HL-60 (cell line): ENCODE measurements around the gene ORC2.
"Not testable (repeated sequence)": the region's sequence is repeated elsewhere in the genome, so short reads cannot be mapped to it uniquely, and the experiment has no call there.

Experiments used
- DNase-seq, 2 experiments: peaks; one replicate each; pipeline ENCODE4 v3.0.0-alpha.2; 2010 to 2020; ENCODE audit warnings: low read depth in 1 of 2, low spot score in 1 of 2
- H3K27ac ChIP-seq: fragments of 250-450 bp; sonication (Bioruptor Pico); replicated peaks from 2 replicates; pipeline ENCODE4 v1.5.1; 2020; ENCODE audit warnings: mild to moderate bottlenecking, moderate library complexity
- H3K27me3 ChIP-seq: fragments of 250-450 bp; sonication (Bioruptor Pico); 2 replicates; pipeline ENCODE4 v1.5.1; 2021; ENCODE audit warnings: mild to moderate bottlenecking, moderate library complexity; ENCODE audit not compliant: insufficient read depth, poor library complexity, severe bottlenecking
- H3K4me3 ChIP-seq: replicated peaks from 2 replicates; pipeline ENCODE4 v1.5.1; 2011; ENCODE audit warnings: mild to moderate bottlenecking, control low read depth, low read length; ENCODE audit not compliant: insufficient read depth
- CTCF ChIP-seq: IDR thresholded peaks from one replicate; pipeline ENCODE4 v1.5.1; 2011; ENCODE audit warnings: low read length, control low read depth, inconsistent platforms; ENCODE audit not compliant: insufficient read depth
- GABPA ChIP-seq: IDR thresholded peaks from 2 replicates; pipeline ENCODE4 v1.6.1; 2012; ENCODE audit warnings: low read depth
- POLR2AphosphoS5 ChIP-seq: IDR thresholded peaks from 2 replicates; pipeline ENCODE4 v1.6.1; 2012; ENCODE audit warnings: low read depth
- SPI1 ChIP-seq: IDR thresholded peaks from 2 replicates; pipeline ENCODE4 v1.6.1; 2012; ENCODE audit warnings: low read depth, mild to moderate bottlenecking, borderline replicate concordance
- TF ChIP-seq, protein P1 (sequence below): IDR thresholded peaks from 2 replicates; pipeline ENCODE4 v1.6.1; 2012; ENCODE audit warnings: low read depth; ENCODE audit not compliant: insufficient replicate concordance

Gene ORC2

GRCh38 chr2:200964498-200964897 is 1.0 kb upstream of the ORC2 start:
- Histone ChIP-seq H3K4me3 (peak overlapping the region; percentile 80), H3K27ac (peak overlapping the region; percentile 89), H3K27me3 (no peaks in the 10 kb centered on the region)
- DNase-seq, result no peak
- TF ChIP-seq CTCF (no peak), SPI1 (0 out of 2 replicates have a peak, but pooled peaks have one; percentile 11), GABPA (no peak)
- TF ChIP-seq, protein P1, sequence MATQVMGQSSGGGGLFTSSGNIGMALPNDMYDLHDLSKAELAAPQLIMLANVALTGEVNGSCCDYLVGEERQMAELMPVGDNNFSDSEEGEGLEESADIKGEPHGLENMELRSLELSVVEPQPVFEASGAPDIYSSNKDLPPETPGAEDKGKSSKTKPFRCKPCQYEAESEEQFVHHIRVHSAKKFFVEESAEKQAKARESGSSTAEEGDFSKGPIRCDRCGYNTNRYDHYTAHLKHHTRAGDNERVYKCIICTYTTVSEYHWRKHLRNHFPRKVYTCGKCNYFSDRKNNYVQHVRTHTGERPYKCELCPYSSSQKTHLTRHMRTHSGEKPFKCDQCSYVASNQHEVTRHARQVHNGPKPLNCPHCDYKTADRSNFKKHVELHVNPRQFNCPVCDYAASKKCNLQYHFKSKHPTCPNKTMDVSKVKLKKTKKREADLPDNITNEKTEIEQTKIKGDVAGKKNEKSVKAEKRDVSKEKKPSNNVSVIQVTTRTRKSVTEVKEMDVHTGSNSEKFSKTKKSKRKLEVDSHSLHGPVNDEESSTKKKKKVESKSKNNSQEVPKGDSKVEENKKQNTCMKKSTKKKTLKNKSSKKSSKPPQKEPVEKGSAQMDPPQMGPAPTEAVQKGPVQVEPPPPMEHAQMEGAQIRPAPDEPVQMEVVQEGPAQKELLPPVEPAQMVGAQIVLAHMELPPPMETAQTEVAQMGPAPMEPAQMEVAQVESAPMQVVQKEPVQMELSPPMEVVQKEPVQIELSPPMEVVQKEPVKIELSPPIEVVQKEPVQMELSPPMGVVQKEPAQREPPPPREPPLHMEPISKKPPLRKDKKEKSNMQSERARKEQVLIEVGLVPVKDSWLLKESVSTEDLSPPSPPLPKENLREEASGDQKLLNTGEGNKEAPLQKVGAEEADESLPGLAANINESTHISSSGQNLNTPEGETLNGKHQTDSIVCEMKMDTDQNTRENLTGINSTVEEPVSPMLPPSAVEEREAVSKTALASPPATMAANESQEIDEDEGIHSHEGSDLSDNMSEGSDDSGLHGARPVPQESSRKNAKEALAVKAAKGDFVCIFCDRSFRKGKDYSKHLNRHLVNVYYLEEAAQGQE, result no peak

DNA sequence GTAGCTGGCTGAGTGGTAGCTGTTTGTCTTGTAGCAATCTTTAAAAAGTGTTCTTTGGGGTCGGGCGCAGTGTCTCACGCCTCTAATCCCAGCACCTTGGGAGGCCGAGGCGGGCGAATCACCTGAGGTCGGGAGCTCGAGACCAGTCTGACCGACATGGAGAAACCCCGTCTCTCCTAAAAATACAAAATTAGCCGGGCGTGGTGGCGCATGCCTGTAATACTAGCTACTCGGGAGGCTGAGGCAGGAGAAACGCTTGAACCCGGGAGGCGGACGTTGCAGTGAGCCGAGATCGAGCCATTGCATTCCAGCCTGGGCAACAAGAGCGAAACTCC is 425 bp upstream of the ORC2 start:
- not testable (repeated sequence) for H3K27me3 ChIP-seq, DNase-seq
- H3K4me3 ChIP-seq, result peak overlapping the region; percentile 80
- peak overlapping the region; percentile 89 for H3K27ac ChIP-seq

DNA sequence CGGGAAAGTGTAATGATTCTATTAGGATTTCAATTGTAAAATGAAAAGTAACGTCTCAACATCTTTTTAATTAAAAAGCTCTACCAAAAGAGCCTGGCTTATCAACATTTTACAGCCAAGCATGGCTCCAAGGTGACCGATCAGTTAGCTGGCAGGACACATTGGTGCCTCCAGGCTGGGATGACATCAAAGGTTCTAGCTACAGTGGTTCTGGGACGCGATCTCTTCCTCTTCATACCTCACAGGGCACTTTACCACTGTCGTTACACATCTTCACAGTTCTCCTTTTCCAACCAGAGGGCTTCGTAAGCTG is 693 bp downstream of the ORC2 start:
- H3K4me3 ChIP-seq, result peak overlapping the region; percentile 80
- no peak for DNase-seq
- H3K27ac ChIP-seq, result peak overlapping the region; percentile 89
- TF ChIP-seq GABPA, result no peak
- no peak for TF ChIP-seq POLR2AphosphoS5
- TF ChIP-seq SPI1, result peak; percentile 60
- no peak for TF ChIP-seq CTCF
- TF ChIP-seq, protein P1, result no peak
- H3K27me3 ChIP-seq, result no peaks in the 10 kb centered on the region

DNA sequence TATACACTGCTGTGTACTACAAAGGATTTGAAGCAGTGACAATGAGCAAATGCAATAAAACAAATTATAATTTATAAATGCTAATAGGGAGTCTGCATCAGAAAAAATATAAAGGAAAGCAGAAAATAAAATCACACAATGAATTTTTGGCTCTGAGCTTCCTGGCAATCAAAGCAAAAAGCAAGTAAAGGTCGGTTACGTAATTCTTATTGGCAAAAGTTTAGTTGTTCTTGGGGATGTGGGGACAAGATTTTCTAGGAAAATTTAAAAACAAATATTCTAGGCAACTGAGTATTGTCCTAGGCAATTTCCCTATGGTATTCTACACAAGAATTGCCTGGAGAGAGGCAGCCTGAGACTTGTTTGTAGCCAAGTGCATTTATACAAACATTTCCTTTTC is 1.8 kb downstream of the ORC2 start:
- H3K4me3 ChIP-seq, result peak overlapping the region; percentile 80; the same call in 1 of the 2 replicates
- no peaks in the 10 kb centered on the region for H3K27me3 ChIP-seq
- DNase-seq, result no peak
- TF ChIP-seq CTCF (no peak), POLR2AphosphoS5 (no peak), SPI1 (no peak), GABPA (no peak)
- TF ChIP-seq, protein P1, result no peak
- peak overlapping the region; percentile 89 for H3K27ac ChIP-seq
